ENCODE measurements around the gene SLC25A31.

The SLC25A31 gene

GRCh38 chr4:127747883-127748282 is 17.7 kb downstream of the SLC25A31 start:
- in situ Hi-C loops (cut with MboI; ENCODE audit: low pct_unique_long_range_greater_than_20kb, low sequenced_read_pairs, unreplicated experiment) = no loop called here
- no peak for DNase-seq (ENCODE audit: low spot score)
- TF ChIP-seq CTCF (IDR thresholded peaks at IDR 0.05; ENCODE audit: extremely low read depth, insufficient read depth, missing control alignments) = no peak

GRCh38 chr4:127748957-127749356 is 18.8 kb downstream of the SLC25A31 start:
- TF ChIP-seq CTCF (IDR thresholded peaks at IDR 0.05; ENCODE audit: extremely low read depth, insufficient read depth, missing control alignments) = no peak
- in situ Hi-C loops (cut with MboI; ENCODE audit: low pct_unique_long_range_greater_than_20kb, low sequenced_read_pairs, unreplicated experiment) = no loop called here
- no peak for DNase-seq (ENCODE audit: low spot score)

- TF ChIP-seq CTCF (IDR thresholded peaks at IDR 0.05; ENCODE audit: extremely low read depth, insufficient read depth, missing control alignments) = no peak
- no peak for DNase-seq (ENCODE audit: low spot score)
- in situ Hi-C loops (cut with MboI; ENCODE audit: low pct_unique_long_range_greater_than_20kb, low sequenced_read_pairs, unreplicated experiment) = no loop called here
Measured at GRCh38 chr4:127756906-127757305, 26.7 kb downstream of the SLC25A31 start.

GRCh38 chr4:127759228-127759820 is 29.1 kb downstream of the SLC25A31 start:
- no peak for TF ChIP-seq CTCF (IDR thresholded peaks at IDR 0.05; ENCODE audit: extremely low read depth, insufficient read depth, missing control alignments)
- DNase-seq (ENCODE audit: low spot score) = no peak
- in situ Hi-C loops (cut with MboI; ENCODE audit: low pct_unique_long_range_greater_than_20kb, low sequenced_read_pairs, unreplicated experiment) = no loop called here

GRCh38 chr4:127759893-127760292 is 29.7 kb downstream of the SLC25A31 start:
- no peak for TF ChIP-seq CTCF (IDR thresholded peaks at IDR 0.05; ENCODE audit: extremely low read depth, insufficient read depth, missing control alignments)
- in situ Hi-C loops (cut with MboI; ENCODE audit: low pct_unique_long_range_greater_than_20kb, low sequenced_read_pairs, unreplicated experiment) = no loop called here
- no peak for DNase-seq (ENCODE audit: low spot score)

- no peak for TF ChIP-seq CTCF (IDR thresholded peaks at IDR 0.05; ENCODE audit: extremely low read depth, insufficient read depth, missing control alignments)
- no peak for DNase-seq (ENCODE audit: low spot score)
- in situ Hi-C loops (cut with MboI; ENCODE audit: low pct_unique_long_range_greater_than_20kb, low sequenced_read_pairs, unreplicated experiment) = no loop called here
Measured at GRCh38 chr4:127771535-127772275, 41.5 kb downstream of the SLC25A31 start.
